HepG2 (cell line): ENCODE data around the gene ANKRD11. TPM values are rescaled to one million over a fixed set of nuclear protein-coding genes. Genes with fewer than 3 reads are reported as not detected.

Source experiments
- AHR ChIP-seq: IDR thresholded peaks from 2 replicates; pipeline ENCODE4 v1.6.1; 2018; ENCODE audit warnings: missing genetic modification reagents, missing compliant biosample characterization
- BCL6 ChIP-seq: IDR thresholded peaks from 2 replicates; pipeline ENCODE4 v1.6.1; 2016; ENCODE audit warnings: missing genetic modification reagents, missing compliant biosample characterization
- CREB3 ChIP-seq: sonication (generic); formaldehyde crosslinking; IDR thresholded peaks from 2 replicates; pipeline ENCODE4 v1.5.0; 2020; ENCODE audit warnings: missing genetic modification reagents
- DPF2 ChIP-seq: sonication (generic); formaldehyde crosslinking; IDR thresholded peaks from 2 replicates; pipeline ENCODE4 v1.4.0; 2020; ENCODE audit warnings: mild to moderate bottlenecking, low read depth, missing genetic modification reagents, borderline replicate concordance
- GPBP1L1 ChIP-seq: sonication (generic); formaldehyde crosslinking; IDR thresholded peaks from 2 replicates; pipeline ENCODE4 v1.5.0; 2020; ENCODE audit warnings: mild to moderate bottlenecking, missing genetic modification reagents
- HDAC2 ChIP-seq: sonication (generic); formaldehyde crosslinking; IDR thresholded peaks from 2 replicates; pipeline ENCODE4 v1.4.0; 2020; ENCODE audit warnings: missing genetic modification reagents
- JDP2 ChIP-seq: sonication (generic); formaldehyde crosslinking; IDR thresholded peaks from 2 replicates; pipeline ENCODE4 v1.8.1; 2022; ENCODE audit warnings: missing genetic modification reagents, borderline replicate concordance
- MAFF ChIP-seq: IDR thresholded peaks from 2 replicates; pipeline ENCODE4 v1.6.1; 2011; ENCODE audit warnings: low read depth, low read length, improper control_type of control experiment
- MIER3 ChIP-seq: IDR thresholded peaks from 2 replicates; pipeline ENCODE4 v1.6.1; 2016; ENCODE audit warnings: missing compliant biosample characterization, borderline replicate concordance
- MLXIP ChIP-seq: sonication (generic); formaldehyde crosslinking; IDR thresholded peaks from 2 replicates; pipeline ENCODE4 v1.9.0; 2021; ENCODE audit warnings: missing genetic modification reagents, borderline replicate concordance
- MNT ChIP-seq: fragments of 450-650 bp; IDR thresholded peaks from 2 replicates; pipeline ENCODE4 v1.6.1; 2016
- NCOA2 ChIP-seq: sonication (generic); formaldehyde crosslinking; IDR thresholded peaks from 2 replicates; pipeline ENCODE4 v1.8.0; 2022; ENCODE audit warnings: inconsistent platforms
- SOX13 ChIP-seq, 3 experiments: fragments of 450-650 bp in 1 of 3; sonication (generic) in 1 of 3; formaldehyde crosslinking in 1 of 3; IDR thresholded peaks in 2 of 3; conservative IDR thresholded peaks in 1 of 3; 2 replicates each; pipeline versions ENCODE4 v1.5.0 to v1.6.1; 2016 to 2020; ENCODE audit warnings: antibody characterized with exemption in 1 of 3, mild to moderate bottlenecking in 1 of 3, missing compliant biosample characterization in 1 of 3, missing genetic modification reagents in 1 of 3, moderate library complexity in 1 of 3
- UBTF ChIP-seq: sonication (generic); formaldehyde crosslinking; IDR thresholded peaks from 2 replicates; pipeline ENCODE4 v1.4.0; 2020; ENCODE audit warnings: mild to moderate bottlenecking, missing genetic modification reagents
- ZBTB21 ChIP-seq: sonication (generic); formaldehyde crosslinking; IDR thresholded peaks from 2 replicates; pipeline ENCODE4 v1.4.0; 2020; ENCODE audit warnings: missing genetic modification reagents
- ZC3H4 ChIP-seq: sonication (generic); formaldehyde crosslinking; IDR thresholded peaks from 2 replicates; pipeline ENCODE4 v1.4.0; 2020; ENCODE audit warnings: missing genetic modification reagents, borderline replicate concordance
- ZNF430 ChIP-seq: sonication (generic); formaldehyde crosslinking; IDR thresholded peaks from 2 replicates; pipeline ENCODE4 v1.9.0; 2021; ENCODE audit warnings: mild to moderate bottlenecking, missing genetic modification reagents
- ZNF792 ChIP-seq: IDR thresholded peaks from 2 replicates; pipeline ENCODE4 v1.6.1; 2016
- ZNF841 ChIP-seq: sonication (generic); formaldehyde crosslinking; IDR thresholded peaks from 2 replicates; pipeline ENCODE4 v1.8.1; 2023; ENCODE audit warnings: missing genetic modification reagents, borderline replicate concordance
- polyA plus RNA-seq, 8 experiments: library from polyadenylated mRNA; depleted of rRNA in 3 of 8; stranded (reverse) in 7 of 8; unstranded in 1 of 8; fragments of >200 nt; fragmentation: Illumina TruSeq in 4 of 8; extraction: Trizol in 4 of 8; gene quantifications; 2 replicates each; pipeline versions ENCODE4 v1.2.1 to v1.2.3, GENCODE V29; 2011 to 2016; ENCODE audit warnings: low read depth in 4 of 8, missing spikeins in 1 of 8, mixed read lengths in 1 of 8; ENCODE audit not compliant: insufficient read depth in 1 of 8
- total RNA-seq, 5 experiments: library from RNA; depleted of rRNA; stranded (reverse); fragments of >200 nt; fragmentation: Illumina TruSeq; extraction: Trizol; gene quantifications; 2 replicates each; pipeline ENCODE4 v1.2.3, GENCODE V29; 2016; ENCODE audit warnings: low read depth in 1 of 5

Gene ANKRD11
- total and polyA plus RNA-seq, 2 of the 13 experiments (the other 11 are each of a cell fraction or from before 2014, with no cell fraction given): 21.4 to 38.4 TPM

GRCh38 chr16:89422905-89423630, 67.3 kb downstream of the ANKRD11 start (continued):
- TF ChIP-seq MLXIP (no peak), JDP2 (no peak), ZNF792 (CRISPR knock-in tag) (0 out of 2 replicates have a peak, but pooled peaks have one; percentile 34), GPBP1L1 (CRISPR knock-in tag) (no peak), AHR (no peak; the same call in 1 of the 2 replicates), DPF2 (CRISPR knock-in tag) (peak; percentile 48; the same call in 1 of the 2 replicates), ZC3H4 (CRISPR knock-in tag) (no peak), NCOA2 (CRISPR knock-in tag) (peak; percentile 25; the same call in 1 of the 2 replicates), ZNF430 (CRISPR knock-in tag) (peak; percentile 85; the same call in 1 of the 2 replicates), UBTF (CRISPR knock-in tag) (peak; percentile 50; the same call in 1 of the 2 replicates), CREB3 (CRISPR knock-in tag) (no peak), MAFF (no peak), SOX13 (IDR thresholded peaks at IDR 0.05) (0 out of 2 replicates have a peak, but pooled peaks have one; percentile 9), SOX13 (CRISPR knock-in tag; conservative IDR thresholded peaks at IDR 0.05 in 1 of 2, IDR thresholded peaks at IDR 0.05 in 1 of 2) (peak in 1 of 2 experiments; percentile 54; a peak in 2 of 4 replicates), HDAC2 (peak; percentile 71), BCL6 (no peak; the same call in 1 of the 2 replicates), MIER3 (CRISPR knock-in tag) (no peak), ZNF841 (CRISPR knock-in tag) (no peak), MNT (0 out of 2 replicates have a peak, but pooled peaks have one; percentile 4), ZBTB21 (no peak)
